NCI-H2029 (cell line): ENCODE measurements around the gene CD81.
"Not testable (repeated sequence)": the region's sequence is repeated elsewhere in the genome, so short reads cannot be mapped to it uniquely, and the experiment has no call there.

Experiments
- DNase-seq: peaks from one replicate; lab custom pipeline; 2025; lab: John Stamatoyannopoulos, UW

The CD81 gene

DNA sequence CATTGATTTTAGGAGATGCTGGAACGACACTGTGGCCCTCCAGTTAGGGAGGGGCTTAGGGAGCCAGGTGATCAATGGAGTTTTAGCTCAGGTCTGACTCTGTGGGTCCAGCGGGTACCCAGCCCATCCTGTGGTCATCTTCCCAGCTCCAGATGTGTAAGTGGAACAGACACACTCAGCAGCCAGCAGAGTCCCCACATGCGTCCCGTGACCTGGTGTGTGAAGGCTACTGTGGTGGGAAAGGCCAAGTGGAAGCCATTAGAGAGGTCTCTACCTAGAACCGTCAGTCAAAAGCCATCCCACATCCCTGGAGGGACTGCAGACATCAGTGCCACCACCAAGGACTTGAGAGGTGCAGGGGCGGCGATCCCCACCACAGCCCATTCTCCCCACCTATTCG is 19.9 kb upstream of the CD81 start:
- DNase-seq, result no peak

GRCh38 chr11:2357651-2358050 is 19.5 kb upstream of the CD81 start:
- DNase-seq, result not testable (repeated sequence)

- no peak for DNase-seq
Observed at GRCh38 chr11:2358754-2359442, 18.2 kb upstream of the CD81 start.

DNA sequence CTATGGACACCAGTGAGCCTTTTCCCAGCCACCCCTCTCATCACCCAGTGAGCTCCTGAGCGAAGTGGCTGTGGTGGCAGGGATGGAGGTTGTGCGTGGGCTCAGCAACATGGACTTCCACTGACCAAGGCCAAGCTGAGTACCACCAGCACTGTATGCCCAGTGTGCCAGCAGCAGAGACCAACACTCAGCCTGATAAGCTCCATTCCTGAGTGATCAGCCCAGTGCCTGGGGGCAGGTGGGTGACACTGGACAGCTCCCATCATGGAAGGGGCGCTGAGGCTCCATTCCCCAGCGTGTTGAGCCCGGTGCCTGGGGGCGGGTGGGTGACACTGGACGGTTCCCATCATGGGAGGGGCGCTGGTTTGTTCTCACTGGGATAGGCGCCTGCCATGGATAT is 17.6 kb upstream of the CD81 start:
- no peak for DNase-seq

DNA sequence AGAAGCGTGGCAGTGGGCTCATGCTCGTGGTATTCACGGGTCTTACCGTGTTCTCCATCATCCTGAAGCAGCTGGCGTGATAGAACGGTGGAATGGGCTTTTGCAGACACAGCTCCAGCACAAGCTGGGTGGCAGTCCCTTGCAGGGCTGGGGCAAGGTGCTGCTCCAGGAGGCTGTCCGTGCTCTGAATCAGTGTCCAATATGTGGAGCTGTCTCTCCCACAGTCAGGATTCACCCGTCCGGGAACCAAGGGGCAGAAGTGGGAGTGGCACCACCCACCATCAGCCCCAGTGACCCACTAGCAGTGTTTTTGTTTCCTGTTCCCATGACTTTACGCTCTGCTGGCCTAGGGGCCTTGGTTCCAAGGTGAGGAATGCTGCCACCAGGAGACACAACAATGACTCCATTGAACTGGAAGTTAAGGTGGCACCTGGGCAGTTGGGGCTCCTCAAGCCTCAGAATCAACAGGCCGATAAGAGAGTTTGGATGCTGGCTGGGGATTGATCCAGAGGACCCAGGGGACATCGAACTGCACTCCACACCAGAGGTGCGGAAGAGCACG is 16.9 kb upstream of the CD81 start:
- DNase-seq, result no peak

GRCh38 chr11:2361565-2361964 is 15.5 kb upstream of the CD81 start:
- no peak for DNase-seq

- DNase-seq, result no peak
Observed at GRCh38 chr11:2362414-2362813, 14.7 kb upstream of the CD81 start.

GRCh38 chr11:2363130-2363529 is 14.0 kb upstream of the CD81 start:
- DNase-seq, result no peak

- DNase-seq, result no peak
Observed at GRCh38 chr11:2363577-2364370, 13.3 kb upstream of the CD81 start.

DNA sequence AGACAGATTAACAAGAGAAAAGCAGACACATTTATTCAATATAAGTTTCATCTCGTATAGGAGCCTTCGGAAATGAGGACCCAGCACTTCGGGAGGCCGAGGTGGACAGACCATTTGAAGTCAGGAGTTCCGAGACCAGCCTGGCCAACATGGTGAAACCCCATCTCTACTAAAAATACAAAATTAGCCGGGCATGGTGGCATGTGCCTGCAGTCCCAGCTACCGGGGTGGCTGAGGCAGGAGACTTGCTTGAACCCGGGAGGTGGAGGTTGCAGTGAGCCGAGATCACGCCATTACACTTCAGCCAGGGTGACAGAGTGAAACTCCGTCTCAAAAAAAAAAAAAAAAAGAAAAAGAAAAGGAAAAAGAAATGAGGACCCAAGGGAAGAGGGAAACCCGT is 12.7 kb upstream of the CD81 start:
- not testable (repeated sequence) for DNase-seq

DNA sequence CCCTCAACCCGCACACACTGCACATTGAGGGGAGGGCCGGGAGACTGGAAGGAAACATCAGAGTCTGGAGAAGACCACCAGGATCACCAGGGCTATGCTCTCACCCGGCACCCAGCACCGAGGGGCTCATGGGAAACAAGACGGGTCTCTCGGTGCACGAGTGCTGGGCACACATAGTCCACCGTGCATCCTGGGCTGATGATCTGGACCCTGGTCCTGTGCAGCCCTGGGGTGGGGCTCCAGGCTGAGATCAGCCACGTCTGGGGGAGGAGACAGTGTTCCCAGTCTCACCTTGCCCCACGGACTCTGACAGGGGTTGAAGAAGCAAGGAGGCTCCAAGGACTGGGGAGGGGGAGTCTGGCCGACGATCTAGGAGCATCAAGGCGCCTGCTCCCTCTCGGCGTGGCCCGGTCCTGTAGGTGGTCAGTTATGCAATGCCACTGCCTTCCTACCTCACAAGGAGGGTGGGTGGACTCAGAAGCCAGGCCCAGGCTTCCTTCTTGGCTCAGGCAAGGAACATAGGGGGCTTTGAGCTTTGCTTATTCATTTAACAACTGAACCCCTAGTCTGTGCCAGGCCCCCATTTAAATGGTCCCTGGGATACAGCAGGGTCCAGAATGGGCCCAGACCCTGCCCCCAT is 11.4 kb upstream of the CD81 start:
- no peak for DNase-seq

GRCh38 chr11:2366276-2366675 is 10.8 kb upstream of the CD81 start:
- no peak for DNase-seq

GRCh38 chr11:2366733-2367132 is 10.4 kb upstream of the CD81 start:
- no peak for DNase-seq

- no peak for DNase-seq
Observed at GRCh38 chr11:2367266-2368160, 9.6 kb upstream of the CD81 start.

GRCh38 chr11:2368178-2368850 is 8.8 kb upstream of the CD81 start:
- no peak for DNase-seq

DNA sequence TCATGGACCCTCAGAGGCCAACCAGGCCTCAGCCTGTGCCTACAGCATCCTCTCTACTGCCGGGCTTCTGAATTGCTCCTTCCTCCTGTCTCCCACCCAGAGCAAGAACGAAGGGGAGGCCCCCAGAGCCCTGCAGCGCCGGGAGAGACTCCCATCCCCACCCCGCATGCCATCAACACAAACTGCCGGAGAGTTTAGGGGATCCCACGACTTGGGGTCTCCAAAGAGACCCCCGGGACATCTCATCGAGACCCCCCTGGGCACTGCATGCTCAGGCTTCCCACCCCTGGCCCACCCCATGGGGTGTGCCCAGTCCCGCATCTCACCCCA is 8.3 kb upstream of the CD81 start:
- no peak for DNase-seq

GRCh38 chr11:2369320-2369719 is 7.8 kb upstream of the CD81 start:
- no peak for DNase-seq

DNA sequence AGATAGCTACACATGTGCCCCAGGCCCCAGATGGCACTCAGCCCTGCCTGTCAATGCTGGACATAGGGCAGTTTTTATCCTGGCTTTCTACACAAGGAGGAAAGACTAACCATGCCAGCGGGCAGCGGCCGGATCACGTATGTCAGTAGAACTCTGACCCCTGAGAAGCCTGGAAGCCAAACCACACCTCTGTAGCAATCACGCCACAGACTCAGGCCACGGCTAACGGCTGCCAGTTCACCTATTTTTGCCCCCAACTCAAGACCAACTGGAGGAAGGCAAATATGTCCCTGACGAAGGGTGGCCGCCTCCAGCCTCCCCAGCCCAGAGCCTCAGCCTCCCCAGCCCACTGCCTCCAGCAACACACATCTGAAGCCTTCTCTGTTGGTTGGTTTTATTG is 7.2 kb upstream of the CD81 start:
- no peak for DNase-seq

DNA sequence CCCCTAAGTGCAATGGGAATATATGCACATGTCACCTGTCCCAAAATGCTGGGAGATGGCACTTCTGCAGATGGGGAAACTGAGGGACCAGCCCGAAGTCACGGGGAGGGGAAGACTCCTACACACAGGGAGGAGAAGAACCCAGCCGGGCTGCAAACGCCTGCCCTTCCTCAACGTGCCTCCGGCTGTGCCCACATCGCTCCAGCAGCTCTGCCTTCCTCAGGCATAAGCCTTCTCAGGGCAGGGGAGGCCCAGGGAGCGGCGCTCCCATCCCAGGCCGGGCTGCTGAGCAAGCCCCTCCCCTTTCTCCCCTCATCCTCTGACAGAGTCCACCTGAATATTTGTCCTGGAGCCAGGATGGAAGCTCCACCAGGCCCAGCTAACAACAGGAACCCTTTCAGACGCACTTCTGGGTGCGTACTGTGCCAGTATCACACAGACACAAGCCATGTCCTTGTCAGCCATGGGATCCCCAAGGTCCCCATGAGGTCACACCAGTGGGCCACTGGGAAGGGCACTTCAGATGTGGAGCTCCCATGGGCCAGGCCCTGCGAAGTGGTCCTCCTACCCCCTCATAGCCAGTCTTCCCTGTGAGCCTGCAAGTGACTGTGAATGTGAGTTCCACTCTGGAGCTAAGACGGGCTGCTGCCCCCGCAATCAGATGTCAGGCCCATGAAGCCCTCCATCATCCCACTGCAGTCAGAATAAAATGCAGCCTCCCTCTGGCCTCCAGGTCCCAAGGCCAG is 2.5 kb upstream of the CD81 start:
- no peak for DNase-seq

GRCh38 chr11:2375341-2375853 is 1.7 kb upstream of the CD81 start:
- DNase-seq, result no peak
